GM12891 (cell line): ENCODE data around the gene AFG3L2.

Experiments
- DNase-seq: peaks from one replicate; pipeline ENCODE4 v3.0.0; 2011; ENCODE audit warnings: low spot score; ENCODE audit not compliant: insufficient read length
- FAIRE-seq: peaks from 2 replicates; lab custom pipeline; 2011; peaks lifted over from hg19 to GRCh38; lab: Jason Lieb, UNC
- PAX5 ChIP-seq: IDR thresholded peaks from 2 replicates; pipeline ENCODE4 v1.6.1; 2011; ENCODE audit warnings: low read length, moderate library complexity, mild to moderate bottlenecking; ENCODE audit not compliant: insufficient read depth, severe bottlenecking
- POLR2A ChIP-seq: IDR thresholded peaks from 2 replicates; pipeline ENCODE4 v1.6.1; 2011; ENCODE audit warnings: low read depth, low read length, control low read depth
- POLR2AphosphoS5 ChIP-seq: IDR thresholded peaks from 2 replicates; pipeline ENCODE4 v1.6.1; 2011; ENCODE audit warnings: low read depth, low read length, control low read depth
- POU2F2 ChIP-seq: IDR thresholded peaks from 2 replicates; pipeline ENCODE4 v1.6.1; 2011; ENCODE audit warnings: low read depth, mild to moderate bottlenecking, control low read depth, low read length, moderate library complexity
- SPI1 ChIP-seq: IDR thresholded peaks from 2 replicates; pipeline ENCODE4 v1.6.1; 2011; ENCODE audit warnings: low read depth, low read length, control low read depth
- TAF1 ChIP-seq: IDR thresholded peaks from 2 replicates; pipeline ENCODE4 v1.6.1; 2011; ENCODE audit warnings: low read depth, low read length, control low read depth

Gene AFG3L2

DNA sequence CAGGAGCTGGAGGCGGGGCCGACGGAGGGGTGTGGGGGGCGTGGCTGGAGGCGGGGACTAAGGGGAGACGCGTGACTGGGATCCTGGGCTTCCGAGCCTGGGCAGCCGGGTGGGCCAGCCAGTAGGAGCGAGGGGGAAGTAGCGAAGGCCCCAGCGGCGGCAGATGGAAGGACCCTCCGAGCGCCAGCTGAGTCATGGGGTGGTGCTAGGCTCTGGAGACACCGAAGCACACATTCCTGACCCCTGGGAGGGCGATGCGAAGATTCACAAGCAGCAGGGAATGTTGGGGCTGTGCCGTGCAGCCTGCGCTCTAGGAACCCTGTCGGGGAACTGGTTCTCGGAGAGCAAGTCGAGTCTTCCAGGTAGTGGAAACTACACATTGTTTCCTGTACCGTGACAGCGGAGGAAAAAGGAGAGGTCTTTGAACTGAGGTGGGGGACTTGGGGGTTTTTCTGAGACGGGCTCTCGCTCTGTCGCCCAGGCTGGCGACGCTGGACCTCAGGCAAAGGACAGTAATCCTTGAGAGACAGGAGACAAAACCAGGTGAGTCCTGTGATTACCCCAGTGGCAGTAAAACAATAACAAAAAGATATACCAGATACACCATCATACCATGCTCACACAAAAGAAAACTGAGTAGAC, 650 bp upstream of the AFG3L2 start:
- no peak for TF ChIP-seq POLR2AphosphoS5
- no peak for TF ChIP-seq TAF1
- no peak; the same call in 1 of the 2 replicates for TF ChIP-seq POLR2A
- TF ChIP-seq PAX5: no peak
- no peak for TF ChIP-seq POU2F2
- no peak for TF ChIP-seq SPI1
- DNase-seq (no peak), FAIRE-seq (no peak)

DNA sequence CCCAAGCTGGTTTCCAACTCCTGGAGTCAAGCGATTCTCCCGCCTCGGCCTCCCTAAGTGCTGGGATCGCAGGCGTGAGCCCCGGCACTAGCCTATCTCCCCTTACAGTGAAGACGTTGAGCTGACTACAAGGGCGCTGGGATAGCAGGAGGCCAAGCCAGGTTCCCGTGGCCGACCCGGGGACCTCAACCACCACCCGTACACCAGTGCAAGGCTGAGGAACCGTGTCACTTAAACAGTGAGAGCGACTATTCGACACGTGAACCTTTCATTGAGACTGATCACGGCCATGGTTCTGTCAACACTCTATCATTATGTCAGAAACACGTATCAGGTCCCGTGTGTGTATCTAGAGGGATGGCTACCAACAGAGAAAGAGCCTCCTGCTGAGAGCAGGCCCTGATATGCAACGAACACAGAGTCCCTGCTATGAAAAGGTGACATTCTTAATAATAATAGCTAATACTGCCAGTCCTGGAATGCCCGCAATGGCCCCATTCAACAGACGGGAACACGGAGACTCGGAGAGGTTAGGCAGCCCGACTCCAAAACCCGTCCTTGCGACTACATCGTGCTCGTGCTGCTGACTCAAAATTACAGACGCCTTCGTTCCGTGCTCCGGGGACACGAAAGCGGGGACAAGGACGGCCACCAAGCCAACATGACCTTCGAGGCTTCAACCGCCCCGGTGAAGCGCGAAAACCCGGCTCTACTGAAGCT, 833 bp downstream of the AFG3L2 start:
- TF ChIP-seq POLR2A: no peak
- no peak for TF ChIP-seq SPI1
- TF ChIP-seq POLR2AphosphoS5: no peak
- no peak for TF ChIP-seq TAF1
- no peak for TF ChIP-seq PAX5
- TF ChIP-seq POU2F2: no peak
- FAIRE-seq: no peak
- no peak for DNase-seq

DNA sequence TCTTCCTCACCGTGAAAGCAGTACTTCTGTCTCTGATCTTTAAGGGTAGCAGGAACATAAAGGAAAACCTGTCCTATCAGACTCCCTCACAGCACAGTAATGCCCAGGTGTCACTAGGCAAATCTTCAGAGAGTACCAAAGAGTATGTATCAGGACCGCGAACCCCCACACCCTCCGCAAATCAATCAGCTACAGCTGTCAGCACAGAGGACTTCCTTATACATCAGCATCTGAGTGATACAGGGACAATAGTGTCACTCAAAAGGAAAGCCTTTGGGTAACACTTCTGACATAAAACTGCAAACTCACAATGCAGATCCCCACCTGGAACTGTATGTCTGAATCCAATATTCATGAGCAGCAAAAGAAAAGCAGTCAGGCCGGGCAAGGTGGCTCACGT, 2.6 kb downstream of the AFG3L2 start:
- TF ChIP-seq POLR2A (no peak), PAX5 (no peak), POU2F2 (no peak), POLR2AphosphoS5 (no peak), SPI1 (no peak), TAF1 (no peak)
- no peak for FAIRE-seq
- no peak for DNase-seq

DNA sequence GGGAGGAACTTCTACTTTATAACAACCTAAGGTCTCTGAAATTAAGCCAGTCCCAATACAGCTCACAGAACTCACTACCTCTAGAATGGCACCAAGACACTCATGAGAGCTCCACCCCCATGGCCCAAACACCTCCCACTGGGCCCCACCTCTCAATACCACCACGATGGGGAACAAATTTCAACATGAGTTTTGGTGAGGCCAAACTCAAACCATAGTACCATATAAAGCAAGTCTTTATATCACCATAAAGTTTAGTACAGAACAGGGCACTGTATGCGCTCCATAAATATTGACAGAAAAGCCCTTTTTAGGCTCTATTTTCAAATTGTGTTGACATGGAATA, 3.3 kb downstream of the AFG3L2 start:
- DNase-seq (no peak), FAIRE-seq (no peak)
- TF ChIP-seq SPI1 (no peak), POLR2AphosphoS5 (no peak), PAX5 (no peak), POLR2A (no peak), POU2F2 (no peak), TAF1 (no peak)

DNA sequence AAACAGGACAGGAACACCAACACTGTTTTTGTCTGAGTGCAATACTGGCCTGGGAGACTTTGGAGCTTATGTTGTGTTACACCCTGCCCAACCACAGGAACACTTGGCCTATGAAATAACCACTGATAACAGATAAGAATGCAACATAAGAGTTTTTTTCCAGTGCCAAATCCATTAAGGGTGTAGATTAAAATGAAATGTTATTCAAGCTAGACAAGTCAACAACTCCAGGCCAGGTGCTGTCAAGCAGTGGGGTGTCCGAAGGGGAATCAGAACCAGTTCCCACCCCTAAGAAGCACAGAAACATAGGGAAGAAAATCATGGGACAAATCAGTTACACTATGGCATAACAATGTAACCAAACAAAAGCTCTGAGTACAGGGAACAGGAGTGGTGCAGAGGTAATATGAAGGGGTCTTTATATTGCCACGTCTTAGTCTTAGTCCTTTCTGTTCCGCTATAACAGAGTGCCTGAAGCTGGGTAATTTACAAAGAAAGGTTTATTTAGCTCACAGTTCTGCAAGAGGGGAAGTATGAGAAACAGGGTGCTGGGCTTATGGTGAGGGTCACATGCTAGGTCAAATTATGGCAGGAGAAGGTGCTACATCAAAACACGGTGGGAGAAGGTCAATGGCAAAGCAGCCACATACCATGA, 3.8 kb downstream of the AFG3L2 start:
- no peak for FAIRE-seq
- TF ChIP-seq TAF1: no peak
- no peak for TF ChIP-seq SPI1
- no peak for TF ChIP-seq POLR2AphosphoS5
- no peak; the same call in 1 of the 2 replicates for TF ChIP-seq POLR2A
- no peak for TF ChIP-seq POU2F2
- no peak for TF ChIP-seq PAX5
- DNase-seq: no peak

DNA sequence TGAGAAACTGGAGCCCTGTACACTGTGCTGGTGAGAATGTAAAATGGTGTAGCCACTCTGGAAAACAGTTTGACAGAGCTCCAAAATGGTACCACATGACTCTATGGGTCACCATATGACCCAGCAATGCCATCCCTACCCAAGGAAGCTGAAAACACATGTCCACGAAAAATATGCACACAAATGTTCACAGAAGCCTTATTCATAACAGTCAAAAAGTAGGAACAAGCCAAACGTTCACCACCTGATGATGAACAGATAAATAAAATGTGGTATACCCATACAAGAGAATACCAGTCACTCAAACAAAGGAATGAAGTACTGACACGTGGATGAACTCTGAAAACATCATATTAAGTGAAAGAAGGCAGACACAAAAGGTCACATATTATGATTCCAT, 4.6 kb downstream of the AFG3L2 start:
- TF ChIP-seq SPI1 (no peak), POU2F2 (no peak), POLR2AphosphoS5 (no peak), PAX5 (no peak), TAF1 (no peak)
- FAIRE-seq (no peak), DNase-seq (no peak)

DNA sequence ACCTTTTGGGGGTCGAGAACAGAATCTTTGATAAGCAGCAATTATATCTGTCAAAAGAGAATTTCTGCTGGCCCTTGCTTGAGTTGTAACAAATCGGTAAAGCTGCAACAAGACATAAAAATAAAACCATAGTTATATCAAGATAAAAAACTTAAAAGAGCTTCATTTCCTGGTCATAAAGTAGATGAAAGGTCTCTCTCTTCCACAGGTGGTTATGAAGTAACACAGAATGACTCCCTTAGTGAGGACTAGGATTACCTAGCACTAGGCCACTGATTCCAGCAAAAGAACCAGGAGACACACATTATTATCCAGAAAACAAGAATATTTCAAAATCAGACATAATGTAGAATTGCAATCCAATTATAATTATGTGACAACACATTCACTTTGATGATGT, 5.4 kb downstream of the AFG3L2 start:
- no peak for FAIRE-seq
- TF ChIP-seq SPI1: no peak
- no peak for DNase-seq

DNA sequence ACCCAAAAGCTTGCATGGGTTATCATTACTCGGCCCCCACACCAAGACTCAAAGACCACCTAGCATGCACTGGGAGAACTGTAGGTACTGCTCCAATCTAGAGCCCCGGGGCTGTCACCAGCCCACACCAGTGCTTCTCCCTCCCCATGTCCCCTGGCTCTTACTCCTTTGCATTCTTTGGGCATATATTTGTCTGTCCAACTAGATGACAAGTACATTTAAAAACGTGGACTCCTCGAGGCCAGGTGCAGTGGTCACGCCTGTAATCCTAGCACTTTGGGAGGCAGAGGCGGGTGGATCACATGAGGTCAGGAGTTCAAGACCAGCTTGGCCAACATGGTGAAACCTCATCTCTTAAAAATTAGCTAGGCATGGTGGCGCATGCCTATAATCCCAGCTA, 7.8 kb downstream of the AFG3L2 start:
- no peak for FAIRE-seq
- DNase-seq: no peak
- TF ChIP-seq POLR2AphosphoS5 (no peak), PAX5 (no peak), POU2F2 (no peak), SPI1 (no peak), TAF1 (no peak), POLR2A (no peak)

DNA sequence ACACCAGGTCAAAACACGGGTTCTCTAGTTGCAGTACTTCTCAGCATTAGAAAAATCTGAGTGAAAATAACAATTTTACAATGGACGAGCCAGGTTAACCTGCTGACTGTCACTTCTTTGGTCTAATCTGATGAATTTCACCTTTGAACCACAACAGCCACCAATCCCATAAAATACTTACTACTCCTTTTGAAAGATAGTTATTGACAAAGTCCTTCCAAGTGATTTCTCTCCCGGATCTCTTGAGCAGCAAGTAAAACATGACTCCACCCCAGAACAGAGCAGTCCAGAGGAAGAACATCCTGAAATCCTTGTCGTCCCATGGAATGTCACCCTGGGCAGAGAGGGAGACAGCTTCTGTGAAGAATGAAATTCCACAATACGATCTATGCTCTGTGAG, 10.2 kb downstream of the AFG3L2 start:
- no peak for FAIRE-seq
- TF ChIP-seq SPI1: no peak
- no peak for TF ChIP-seq POU2F2
- TF ChIP-seq POLR2A: no peak
- no peak for TF ChIP-seq TAF1
- no peak for DNase-seq

DNA sequence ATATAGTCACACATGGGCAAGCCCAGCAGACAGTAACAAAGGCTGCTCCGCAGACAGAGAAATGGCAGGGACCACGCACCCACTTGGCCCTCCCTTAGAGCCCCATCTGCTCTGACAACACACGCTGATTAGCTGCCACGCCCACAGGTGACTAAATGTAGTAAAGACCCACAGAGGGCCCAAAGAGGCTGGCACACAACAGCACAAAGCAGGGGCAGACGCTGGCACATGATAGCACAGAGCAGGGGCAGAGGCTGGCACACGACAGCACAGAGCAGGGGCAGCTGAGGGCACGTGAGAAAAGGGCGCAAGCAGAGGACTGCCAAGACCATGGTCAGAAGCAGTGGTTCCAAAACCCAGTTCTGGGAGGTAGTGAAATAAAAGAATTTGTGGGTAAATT, 10.6 kb downstream of the AFG3L2 start:
- no peak for TF ChIP-seq TAF1
- no peak for TF ChIP-seq POLR2AphosphoS5
- TF ChIP-seq POU2F2: no peak
- no peak for TF ChIP-seq SPI1
- no peak for TF ChIP-seq PAX5
- no peak for TF ChIP-seq POLR2A
- FAIRE-seq (no peak), DNase-seq (no peak)
